HG02870 (cell line): ENCODE measurements around the gene TENM4.

ENCODE experiments used
- ATAC-seq: cut with Tn5 transposase; IDR thresholded peaks from one replicate; pipeline ENCODE4 v1.9.1; 2021; ENCODE audit warnings: mild to moderate bottlenecking, moderate library complexity; ENCODE audit not compliant: unreplicated experiment

Gene TENM4

GRCh38 chr11:78806214-78807004 is 634.4 kb downstream of the TENM4 start:
- ATAC-seq, result no peak

- no peak for ATAC-seq
These were observed 635.8 kb downstream of the TENM4 start for GRCh38 chr11:78804991-78805390.

- no peak for ATAC-seq
These were observed 636.8 kb downstream of the TENM4 start for GRCh38 chr11:78803995-78804394.

GRCh38 chr11:78802058-78802761 is 638.6 kb downstream of the TENM4 start:
- no peak for ATAC-seq

- no peak for ATAC-seq
These were observed 639.5 kb downstream of the TENM4 start for GRCh38 chr11:78801161-78801884.

- ATAC-seq, result no peak
These were observed 640.1 kb downstream of the TENM4 start for GRCh38 chr11:78800756-78801155.

GRCh38 chr11:78800096-78800690 is 640.6 kb downstream of the TENM4 start:
- no peak for ATAC-seq

GRCh38 chr11:78798663-78799062 is 642.2 kb downstream of the TENM4 start:
- ATAC-seq, result peak; percentile 93

GRCh38 chr11:78797559-78797958 is 643.3 kb downstream of the TENM4 start:
- ATAC-seq, result no peak

GRCh38 chr11:78796956-78797355 is 643.9 kb downstream of the TENM4 start:
- no peak for ATAC-seq

- ATAC-seq, result no peak
These were observed 645.1 kb downstream of the TENM4 start for GRCh38 chr11:78795621-78796261.

- ATAC-seq, result no peak
These were observed 648.9 kb downstream of the TENM4 start for GRCh38 chr11:78791964-78792363.

- ATAC-seq, result no peak
These were observed 649.6 kb downstream of the TENM4 start for GRCh38 chr11:78791254-78791653.

- ATAC-seq, result no peak
These were observed 650.0 kb downstream of the TENM4 start for GRCh38 chr11:78790784-78791183.

- no peak for ATAC-seq
These were observed 651.5 kb downstream of the TENM4 start for GRCh38 chr11:78789375-78789774.

GRCh38 chr11:78788533-78788932 is 652.3 kb downstream of the TENM4 start:
- no peak for ATAC-seq

- ATAC-seq, result no peak
These were observed 653.1 kb downstream of the TENM4 start for GRCh38 chr11:78787696-78788095.

- ATAC-seq, result no peak
These were observed 654.1 kb downstream of the TENM4 start for GRCh38 chr11:78786746-78787145.

- no peak for ATAC-seq
These were observed 654.7 kb downstream of the TENM4 start for GRCh38 chr11:78786086-78786485.

GRCh38 chr11:78784321-78785061 is 656.3 kb downstream of the TENM4 start:
- ATAC-seq, result no peak
